Middle frontal gyrus (tissue), 1 donor: ENCODE measurements around the gene HADHB.
"Not testable (repeated sequence)": the region's sequence is repeated elsewhere in the genome, so short reads cannot be mapped to it uniquely, and the experiment has no call there.

Experiments used
- DNase-seq: peaks from one replicate; pipeline ENCODE4 v3.0.0-alpha.2; 2015; ENCODE audit warnings: low spot score; ENCODE audit errors: extremely low spot score

Gene HADHB

GRCh38 chr2:26243470-26244308, 1.1 kb upstream of the HADHB start:
- DNase-seq: no peak

GRCh38 chr2:26245231-26245732, 543 bp downstream of the HADHB start:
- DNase-seq: no peak

- DNase-seq: no peak
Observed at GRCh38 chr2:26245810-26246209, 1.1 kb downstream of the HADHB start.

- no peak for DNase-seq
Observed at GRCh38 chr2:26246818-26247217, 2.1 kb downstream of the HADHB start.

- no peak for DNase-seq
Observed at GRCh38 chr2:26249625-26250024, 4.9 kb downstream of the HADHB start.

GRCh38 chr2:26251893-26252292, 7.2 kb downstream of the HADHB start:
- DNase-seq: no peak

- DNase-seq: no peak
Observed at GRCh38 chr2:26255759-26256384, 11.1 kb downstream of the HADHB start.

- not testable (repeated sequence) for DNase-seq
Observed at GRCh38 chr2:26258836-26259235, 14.1 kb downstream of the HADHB start.

- no peak for DNase-seq
Observed at GRCh38 chr2:26268213-26268612, 23.5 kb downstream of the HADHB start.

- not testable (repeated sequence) for DNase-seq
Observed at GRCh38 chr2:26268670-26269385, 24.1 kb downstream of the HADHB start.

- DNase-seq: no peak
Observed at GRCh38 chr2:26269571-26270158, 24.9 kb downstream of the HADHB start.

GRCh38 chr2:26270373-26270772, 25.6 kb downstream of the HADHB start:
- no peak for DNase-seq

GRCh38 chr2:26273501-26273900, 28.8 kb downstream of the HADHB start:
- DNase-seq: no peak

GRCh38 chr2:26274058-26274613, 29.4 kb downstream of the HADHB start:
- DNase-seq: no peak

- no peak for DNase-seq
Observed at GRCh38 chr2:26276484-26277227, 31.9 kb downstream of the HADHB start.

GRCh38 chr2:26279886-26280285, 35.1 kb downstream of the HADHB start:
- DNase-seq: no peak

- no peak for DNase-seq
Observed at GRCh38 chr2:26281226-26281625, 36.5 kb downstream of the HADHB start.

- no peak for DNase-seq
Observed at GRCh38 chr2:26283606-26284005, 38.9 kb downstream of the HADHB start.

- DNase-seq: no peak
Observed at GRCh38 chr2:26284132-26284531, 39.4 kb downstream of the HADHB start.

- no peak for DNase-seq
Observed at GRCh38 chr2:26285931-26286330, 41.2 kb downstream of the HADHB start.

- DNase-seq: no peak
Observed at GRCh38 chr2:26290001-26290400, 45.3 kb downstream of the HADHB start.
